NCI-H69 (cell line): Measurements from ENCODE around the gene TMEM30A.
A peak's percentile ranks its signal among the peaks of the same experiment; 100 is the strongest.

ENCODE experiments used
- DNase-seq: peaks from one replicate; lab custom pipeline; 2025; lab: John Stamatoyannopoulos, UW

TMEM30A gene

GRCh38 chr6:75262716-75263400 is 21.7 kb downstream of the TMEM30A start:
- no peak for DNase-seq

GRCh38 chr6:75261299-75261698 is 23.3 kb downstream of the TMEM30A start:
- DNase-seq, result no peak

- DNase-seq, result no peak
Observed at GRCh38 chr6:75257343-75258087, 27.1 kb downstream of the TMEM30A start.

- no peak for DNase-seq
Observed at GRCh38 chr6:75250552-75250951, 34.0 kb downstream of the TMEM30A start.

- no peak for DNase-seq
Observed at GRCh38 chr6:75249837-75250236, 34.8 kb downstream of the TMEM30A start.

- no peak for DNase-seq
Observed at GRCh38 chr6:75246386-75246785, 38.2 kb downstream of the TMEM30A start.

GRCh38 chr6:75244063-75244584 is 40.5 kb downstream of the TMEM30A start:
- DNase-seq, result peak; percentile 55

- peak; percentile 99 for DNase-seq
Observed at GRCh38 chr6:75243333-75244062, 41.1 kb downstream of the TMEM30A start, which contains the start of gene COX7A2. COX7A2 (minus strand) TSS chr6:75243801; CDS start chr6:75243734, 67 bp downstream.

GRCh38 chr6:75236630-75237029 is 48.0 kb downstream of the TMEM30A start:
- DNase-seq, result no peak

GRCh38 chr6:75235271-75235670 is 49.3 kb downstream of the TMEM30A start:
- no peak for DNase-seq

GRCh38 chr6:75234126-75234865 is 50.3 kb downstream of the TMEM30A start:
- DNase-seq, result no peak

GRCh38 chr6:75233092-75233615 is 51.4 kb downstream of the TMEM30A start:
- peak; percentile 28 for DNase-seq

- peak; percentile 56 for DNase-seq
Observed at GRCh38 chr6:75230484-75231325, 53.9 kb downstream of the TMEM30A start.

GRCh38 chr6:75224303-75224926 is 60.2 kb downstream of the TMEM30A start:
- no peak for DNase-seq

- no peak for DNase-seq
Observed at GRCh38 chr6:75223428-75223827, 61.2 kb downstream of the TMEM30A start.

GRCh38 chr6:75222261-75222660 is 62.3 kb downstream of the TMEM30A start:
- no peak for DNase-seq

- DNase-seq, result no peak
Observed at GRCh38 chr6:75221116-75221515, 63.5 kb downstream of the TMEM30A start.

GRCh38 chr6:75220357-75220756 is 64.2 kb downstream of the TMEM30A start:
- no peak for DNase-seq

GRCh38 chr6:75219263-75219662 is 65.3 kb downstream of the TMEM30A start:
- DNase-seq, result no peak

- DNase-seq, result no peak
Observed at GRCh38 chr6:75217193-75217592, 67.4 kb downstream of the TMEM30A start.
